ENCODE measurements around the gene BMPR1B. TPM values are rescaled to one million over a fixed set of nuclear protein-coding genes. Genes with fewer than 3 reads are reported as not detected.

Gene BMPR1B
- total and polyA plus RNA-seq, 2 of the 4 experiments (the other 2 are of a cell fraction): 0.24 to 0.90 TPM

DNA sequence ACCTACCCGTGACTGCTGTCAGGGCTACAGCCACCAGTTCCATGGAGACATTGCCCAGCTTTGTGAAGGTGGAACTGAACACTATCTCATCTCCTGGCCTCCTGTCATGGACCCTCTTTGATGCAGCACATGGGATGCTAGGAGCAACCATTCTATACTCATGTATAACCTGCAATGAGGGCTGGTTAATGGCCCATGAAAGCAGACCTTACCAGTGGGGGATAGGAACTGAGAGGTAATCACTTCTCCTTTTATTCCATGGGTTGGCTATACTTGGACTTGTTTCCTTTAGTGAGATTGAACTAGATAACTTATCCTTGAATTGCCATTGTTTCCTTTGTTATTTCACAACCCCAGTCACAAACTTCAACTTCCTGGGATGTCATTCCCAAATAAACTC lies 310.6 kb downstream of the BMPR1B start:
- dilution Hi-C loops (cut with HindIII; ENCODE audit: low sequenced_read_pairs, unreplicated experiment): no loop called here
- no peak overlapping the region for H2BK5ac ChIP-seq (ENCODE audit: low read depth, low read length, poor library complexity, severe bottlenecking)
- no TSS peak for BruUV-seq (replicated peaks)
- H3K9me3 ChIP-seq (ENCODE audit: control insufficient read depth, insufficient read depth, low read length): no peaks in the 10 kb centered on the region
- no peak overlapping the region for H3K4me3 ChIP-seq (ENCODE audit: insufficient read depth, low read depth, low read length)
- no peaks in the 10 kb centered on the region for H3K36me3 ChIP-seq (ENCODE audit: control insufficient read depth, insufficient read depth, low read length)
- no peak overlapping the region for H2AK5ac ChIP-seq (ENCODE audit: low read depth, low read length)
- no peak overlapping the region for H2AK9ac ChIP-seq (replicated peaks; ENCODE audit: low read depth, low read length, poor library complexity)
- no peaks in the 10 kb centered on the region for H4K20me1 ChIP-seq (ENCODE audit: insufficient read depth, low read length)
- H2BK120ac ChIP-seq (ENCODE audit: low read depth, low read length): no peak overlapping the region
- H3K18ac ChIP-seq (ENCODE audit: low read depth, low read length): no peak overlapping the region
- no peak overlapping the region for H4K5ac ChIP-seq (ENCODE audit: low read depth, low read length)
- H2BK20ac ChIP-seq (ENCODE audit: low read depth, low read length): no peak overlapping the region
- TF ChIP-seq FOS (IDR thresholded peaks at IDR 0.05; ENCODE audit: low read depth, low read length): no peak
- TF ChIP-seq BHLHE40 (IDR thresholded peaks at IDR 0.05; ENCODE audit: low read depth, low read length): no peak
- no peak for TF ChIP-seq RCOR1 (IDR thresholded peaks at IDR 0.05; ENCODE audit: insufficient replicate concordance, low read length)
- TF ChIP-seq CTCF (conservative IDR thresholded peaks at IDR 0.05; ENCODE audit: low read depth, low read length): no peak
- no peak for TF ChIP-seq RAD21 (IDR thresholded peaks at IDR 0.05; ENCODE audit: low read length)
- TF ChIP-seq CHD1 (IDR thresholded peaks at IDR 0.05; ENCODE audit: low read depth, low read length): no peak
- TF ChIP-seq, protein P1, sequence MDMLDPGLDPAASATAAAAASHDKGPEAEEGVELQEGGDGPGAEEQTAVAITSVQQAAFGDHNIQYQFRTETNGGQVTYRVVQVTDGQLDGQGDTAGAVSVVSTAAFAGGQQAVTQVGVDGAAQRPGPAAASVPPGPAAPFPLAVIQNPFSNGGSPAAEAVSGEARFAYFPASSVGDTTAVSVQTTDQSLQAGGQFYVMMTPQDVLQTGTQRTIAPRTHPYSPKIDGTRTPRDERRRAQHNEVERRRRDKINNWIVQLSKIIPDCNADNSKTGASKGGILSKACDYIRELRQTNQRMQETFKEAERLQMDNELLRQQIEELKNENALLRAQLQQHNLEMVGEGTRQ (IDR thresholded peaks at IDR 0.05; ENCODE audit: low read depth, low read length): no peak
- TF ChIP-seq POLR2A (IDR thresholded peaks at IDR 0.05; ENCODE audit: low read depth, low read length): no peak
- no peak for TF ChIP-seq SMC3 (IDR thresholded peaks at IDR 0.05; ENCODE audit: low read depth, low read length)
- TF ChIP-seq NFE2L2 (IDR thresholded peaks at IDR 0.05; ENCODE audit: low read depth, low read length): no peak
- TF ChIP-seq CEBPB (IDR thresholded peaks at IDR 0.05; ENCODE audit: low read depth, low read length): no peak
- TF ChIP-seq, protein P2, sequence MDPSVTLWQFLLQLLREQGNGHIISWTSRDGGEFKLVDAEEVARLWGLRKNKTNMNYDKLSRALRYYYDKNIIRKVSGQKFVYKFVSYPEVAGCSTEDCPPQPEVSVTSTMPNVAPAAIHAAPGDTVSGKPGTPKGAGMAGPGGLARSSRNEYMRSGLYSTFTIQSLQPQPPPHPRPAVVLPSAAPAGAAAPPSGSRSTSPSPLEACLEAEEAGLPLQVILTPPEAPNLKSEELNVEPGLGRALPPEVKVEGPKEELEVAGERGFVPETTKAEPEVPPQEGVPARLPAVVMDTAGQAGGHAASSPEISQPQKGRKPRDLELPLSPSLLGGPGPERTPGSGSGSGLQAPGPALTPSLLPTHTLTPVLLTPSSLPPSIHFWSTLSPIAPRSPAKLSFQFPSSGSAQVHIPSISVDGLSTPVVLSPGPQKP (IDR thresholded peaks at IDR 0.05; ENCODE audit: borderline replicate concordance, low read depth, low read length): no peak
- no peaks in the 10 kb centered on the region for H3K4me1 ChIP-seq (ENCODE audit: control insufficient read depth, insufficient read depth, low read length)
- H3K14ac ChIP-seq (replicated peaks; ENCODE audit: low read depth, low read length): no peak overlapping the region
- H3K27me3 ChIP-seq (ENCODE audit: control insufficient read depth, insufficient read depth, low read length): no peaks in the 10 kb centered on the region
- DNase-seq: no peak
- no peaks in the 10 kb centered on the region for H3K79me1 ChIP-seq (ENCODE audit: low read depth in 1 of 2, low read length in 2 of 2)
- ChIA-PET CTCF (no interaction called here), POLR2A (ENCODE audit: unreplicated experiment) (no interaction called here)
- no peak overlapping the region for H3K23ac ChIP-seq (ENCODE audit: low read depth, low read length)
- intact Hi-C loops (cut with micrococcal nuclease): no loop called here
- no peak overlapping the region for H3K4me2 ChIP-seq (ENCODE audit: low read depth, low read length)
- no peak overlapping the region for H4K91ac ChIP-seq (ENCODE audit: insufficient read depth, low read depth, low read length)
- no peak for ATAC-seq (ENCODE audit: low read depth)
- H2BK15ac ChIP-seq (ENCODE audit: low read depth, low read length): no peak overlapping the region
- WGBS, 2 experiments (ENCODE audit: extremely low coverage in 2 of 2, insufficient read length in 1 of 2): 100% methylated on average over 1 of the region's 1 CpG; no CpG with 5 or more reads in 1 of the 2 experiments
- no peak overlapping the region for H3K56ac ChIP-seq (ENCODE audit: extremely low read depth, insufficient read depth, low read length)
- H4K8ac ChIP-seq (ENCODE audit: low read depth in 2 of 2, low read length in 2 of 2): no peak overlapping the region
- no peak overlapping the region for H3K9ac ChIP-seq (ENCODE audit: low read depth, low read length)
- peaks cover 2% of the 10 kb centered on the region; the same call in 1 of the 2 replicates for H3K9me1 ChIP-seq (ENCODE audit: insufficient read depth, low read length)
- in situ Hi-C loops (cut with MboI; ENCODE audit: low sequenced_read_pairs): no loop called here
- no peak overlapping the region for H3K4ac ChIP-seq (ENCODE audit: low read depth, low read length)
- no peak overlapping the region for H3K27ac ChIP-seq (ENCODE audit: insufficient read depth, low read length)
- no peak overlapping the region for H2AFZ ChIP-seq (replicated peaks; ENCODE audit: low read length, poor library complexity)

Measured in IMR-90 (cell line).